NCI-H187 treated with DMSO at 0.1 percent for 48 hours (cell line): ENCODE measurements around the gene MAPKAP1.
"Not testable (repeated sequence)": the region's sequence is repeated elsewhere in the genome, so short reads cannot be mapped to it uniquely, and the experiment has no call there.

Source experiments
- DNase-seq: peaks from one replicate; lab custom pipeline; 2025; lab: John Stamatoyannopoulos, UW

MAPKAP1 gene

GRCh38 chr9:125730168-125730567 is 23.2 kb upstream of the MAPKAP1 start:
- no peak for DNase-seq

GRCh38 chr9:125726456-125727132 is 19.6 kb upstream of the MAPKAP1 start:
- no peak for DNase-seq

- no peak for DNase-seq
Measured at GRCh38 chr9:125707472-125707804, 430 bp upstream of the MAPKAP1 start.

GRCh38 chr9:125705893-125706292 is 1.1 kb downstream of the MAPKAP1 start:
- no peak for DNase-seq

DNA sequence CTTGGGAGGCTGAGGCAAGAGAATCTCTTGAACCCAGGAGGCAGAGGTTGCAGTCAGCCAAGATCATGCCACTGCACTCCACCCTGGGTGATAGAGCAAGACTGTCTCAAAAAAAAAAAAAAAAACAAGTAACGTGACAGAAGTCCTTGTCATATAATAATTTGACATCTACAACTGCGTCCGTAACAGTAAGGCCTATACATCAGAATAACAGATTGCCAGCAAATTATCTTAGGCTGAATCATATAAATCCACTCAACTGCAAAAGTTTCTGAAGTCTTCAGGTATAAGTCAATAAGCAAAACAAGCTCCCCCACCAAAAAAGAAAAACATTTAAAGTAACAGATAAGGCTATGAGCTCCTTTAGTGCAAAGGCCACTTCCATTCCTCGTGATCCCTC is 3.3 kb downstream of the MAPKAP1 start:
- no peak for DNase-seq

DNA sequence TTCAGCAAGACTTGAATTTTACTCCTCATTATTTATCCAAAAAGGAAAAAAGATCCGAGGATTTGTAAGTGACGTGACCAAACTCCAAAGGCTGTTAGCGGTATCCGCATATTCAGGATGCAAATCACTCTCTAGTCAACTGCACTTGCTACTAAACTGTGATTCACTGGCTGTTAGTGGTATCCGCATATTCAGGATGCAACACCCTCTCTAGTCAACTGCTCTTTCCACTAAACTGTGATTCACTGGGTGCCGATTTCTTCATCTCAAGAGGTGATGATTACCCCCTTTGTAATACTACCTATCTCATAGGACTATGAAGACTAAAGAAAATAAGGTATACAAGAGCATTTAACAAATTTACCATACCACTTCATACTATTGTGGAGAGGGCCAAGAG is 5.7 kb downstream of the MAPKAP1 start:
- DNase-seq: no peak

DNA sequence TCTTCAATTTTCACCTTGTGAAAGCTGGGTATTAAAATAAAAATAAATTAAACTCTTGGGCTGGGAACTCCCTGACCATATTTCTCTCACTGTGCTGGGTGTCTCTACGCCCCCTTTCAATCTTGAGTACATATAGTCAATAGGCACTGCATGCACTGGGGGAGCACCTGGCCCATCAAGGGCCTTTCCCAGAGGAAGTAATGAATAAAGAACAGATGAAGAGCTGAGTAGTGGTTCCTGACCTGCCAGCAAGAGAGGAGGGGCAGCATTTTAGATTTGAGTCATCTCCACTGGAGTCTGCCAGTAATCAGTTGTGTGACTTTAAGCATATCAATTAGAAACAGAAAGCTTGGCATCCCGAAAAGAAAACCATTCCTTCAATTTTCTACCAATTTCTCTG is 6.2 kb downstream of the MAPKAP1 start:
- peak; percentile 11 for DNase-seq

- no peak for DNase-seq
Measured at GRCh38 chr9:125699870-125700269, 7.1 kb downstream of the MAPKAP1 start.

- no peak for DNase-seq
Measured at GRCh38 chr9:125696106-125696647, 10.8 kb downstream of the MAPKAP1 start.

- not testable (repeated sequence) for DNase-seq
Measured at GRCh38 chr9:125695548-125695947, 11.5 kb downstream of the MAPKAP1 start.

DNA sequence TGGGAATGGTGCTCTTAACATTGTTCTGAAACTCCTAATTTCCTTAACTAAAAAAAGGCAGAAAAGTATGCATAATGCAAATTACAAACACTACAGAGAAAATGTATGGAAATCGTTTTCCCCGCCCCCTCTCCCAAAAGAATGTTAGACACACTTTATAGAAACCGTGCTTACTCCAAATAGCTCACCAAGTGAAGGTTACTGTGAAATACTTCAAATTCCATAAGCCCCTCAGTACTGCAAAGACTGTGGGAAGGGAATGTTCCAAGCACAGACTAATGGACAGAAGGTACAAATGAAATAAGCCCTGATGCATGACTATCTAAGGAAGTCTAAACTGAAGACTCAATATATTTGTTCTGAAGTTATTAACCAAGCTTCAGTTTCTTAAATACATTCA is 12.5 kb downstream of the MAPKAP1 start:
- no peak for DNase-seq

DNA sequence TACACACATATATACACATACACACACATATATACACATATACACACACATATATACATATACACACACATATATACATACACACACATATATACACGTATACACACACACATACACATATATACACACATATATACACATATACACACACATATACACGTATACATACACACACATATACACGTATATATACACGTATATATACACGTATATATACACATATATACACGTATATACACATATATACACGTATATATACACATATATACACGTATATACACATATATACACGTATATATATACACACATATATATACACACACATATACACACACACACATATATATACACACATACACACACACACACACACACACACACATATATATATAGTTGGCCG is 13.5 kb downstream of the MAPKAP1 start:
- DNase-seq: not testable (repeated sequence)

DNA sequence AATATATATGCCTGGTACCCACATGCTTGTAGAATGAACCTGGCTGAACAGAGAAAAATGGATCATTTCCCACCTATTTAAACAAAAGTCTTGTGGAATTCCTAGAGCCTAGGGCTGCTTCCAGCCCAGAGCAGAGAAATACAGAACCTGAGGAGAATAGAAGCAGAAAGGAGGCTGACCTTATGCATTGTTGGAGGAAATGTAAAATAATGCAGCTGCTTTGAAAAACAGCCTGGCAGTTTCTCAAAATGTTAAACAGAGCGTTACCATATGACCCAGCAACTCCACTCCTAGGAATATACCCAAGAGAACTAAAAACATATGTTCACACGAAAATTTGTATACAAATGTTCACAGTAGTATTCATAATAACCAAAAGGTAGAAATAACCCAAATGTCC is 15.1 kb downstream of the MAPKAP1 start:
- no peak for DNase-seq

DNA sequence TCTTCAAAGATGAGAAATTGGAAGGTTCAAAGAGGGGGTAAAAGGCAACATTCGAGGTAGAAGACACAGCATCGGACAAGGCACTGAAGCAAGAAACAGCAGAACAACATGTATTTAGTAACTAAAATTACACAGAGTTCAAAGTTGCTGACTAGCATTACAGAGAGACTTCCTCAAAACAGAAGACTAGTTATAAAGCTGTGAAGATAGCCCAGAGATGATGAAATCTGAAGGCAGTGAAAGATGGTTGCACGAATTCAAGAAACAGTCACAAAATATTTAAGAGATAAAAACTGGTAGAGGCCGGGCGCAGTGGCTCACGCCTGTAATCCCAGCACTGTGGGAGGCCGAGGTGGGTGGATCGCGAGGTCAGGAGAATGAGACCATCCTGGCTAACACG is 16.3 kb downstream of the MAPKAP1 start:
- no peak for DNase-seq

DNA sequence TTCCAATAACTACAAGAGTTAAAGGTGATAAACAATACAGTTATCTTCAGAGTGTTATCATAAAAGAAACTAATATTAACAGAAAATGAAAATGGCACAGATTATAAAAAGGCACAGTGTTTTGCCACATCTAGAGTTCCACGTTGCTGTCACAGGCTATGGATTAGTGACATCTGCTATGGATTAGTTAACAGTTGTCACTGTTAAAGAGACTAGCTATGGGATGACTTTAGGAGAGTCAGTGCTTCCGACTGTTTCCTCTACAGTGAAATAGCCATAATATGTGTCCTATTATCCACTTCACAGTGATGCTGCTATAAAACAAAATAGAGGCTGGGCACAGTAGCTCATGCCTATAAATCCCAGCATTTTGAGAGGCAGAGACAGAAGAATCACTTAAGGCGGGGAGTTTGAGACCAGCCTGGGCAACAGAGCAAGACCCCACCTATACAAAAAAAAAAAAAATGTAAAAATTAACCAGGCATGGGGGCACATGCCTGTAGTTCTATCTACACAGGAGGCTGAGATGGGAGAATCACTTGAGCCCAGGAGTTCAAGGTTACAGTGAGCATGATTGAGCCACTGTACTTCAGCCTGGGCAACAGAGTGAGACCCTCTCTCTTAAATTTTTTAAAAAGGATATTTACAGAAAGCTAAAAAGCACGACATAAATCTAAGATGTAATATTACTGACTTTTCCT is 19.7 kb downstream of the MAPKAP1 start:
- no peak for DNase-seq

DNA sequence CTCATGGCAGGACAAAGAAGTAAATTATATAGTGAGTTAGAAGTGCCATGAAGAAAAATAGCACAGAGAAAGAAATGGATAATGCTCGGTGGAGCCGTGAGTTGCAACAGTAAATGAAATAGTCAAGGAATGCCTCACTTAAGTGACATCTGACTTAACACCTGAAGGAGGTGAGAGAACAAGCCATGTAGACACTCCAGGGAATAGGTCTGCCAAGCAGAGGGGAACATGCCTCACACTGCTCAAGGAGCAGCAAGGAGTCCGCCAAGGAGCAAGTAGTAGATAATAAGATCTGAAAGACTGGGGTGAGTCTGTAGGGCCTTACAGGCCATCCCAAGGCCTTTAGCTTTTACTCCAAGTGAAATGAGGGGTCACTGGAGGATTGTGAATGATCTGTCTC is 21.8 kb downstream of the MAPKAP1 start:
- no peak for DNase-seq

DNA sequence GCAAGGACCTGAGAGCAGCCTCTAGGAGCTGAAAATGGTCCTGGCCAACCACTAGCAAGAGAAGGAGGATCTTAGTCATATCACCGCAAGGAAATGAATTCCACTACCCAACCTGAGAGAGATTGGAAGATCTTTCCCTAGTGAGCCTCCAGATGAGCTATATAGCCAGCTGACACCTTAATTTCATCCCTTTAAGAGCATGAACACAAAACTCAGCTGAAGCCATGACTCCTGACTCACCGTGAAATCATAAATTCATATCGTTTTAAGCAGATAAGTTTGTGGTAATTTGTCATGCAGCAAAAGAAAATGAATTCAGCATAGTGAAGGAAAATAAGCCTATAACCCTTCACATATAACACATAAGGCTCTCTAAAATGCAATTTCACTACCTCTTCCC is 23.5 kb downstream of the MAPKAP1 start:
- no peak for DNase-seq

GRCh38 chr9:125682340-125682739 is 24.7 kb downstream of the MAPKAP1 start:
- DNase-seq: no peak

- no peak for DNase-seq
Measured at GRCh38 chr9:125681657-125682056, 25.4 kb downstream of the MAPKAP1 start.

GRCh38 chr9:125681086-125681622 is 25.9 kb downstream of the MAPKAP1 start:
- no peak for DNase-seq

GRCh38 chr9:125680445-125680844 is 26.6 kb downstream of the MAPKAP1 start:
- DNase-seq: no peak

GRCh38 chr9:125679597-125680189 is 27.3 kb downstream of the MAPKAP1 start:
- DNase-seq: no peak
